ENCODE data around the gene MPP1.

The MPP1 gene

GRCh38 chrX:154775419-154776349 is 29.6 kb downstream of the MPP1 start:
- DNase-seq = peak in 4 of 51 donors; percentile 1 to 29 (median 17)

DNA sequence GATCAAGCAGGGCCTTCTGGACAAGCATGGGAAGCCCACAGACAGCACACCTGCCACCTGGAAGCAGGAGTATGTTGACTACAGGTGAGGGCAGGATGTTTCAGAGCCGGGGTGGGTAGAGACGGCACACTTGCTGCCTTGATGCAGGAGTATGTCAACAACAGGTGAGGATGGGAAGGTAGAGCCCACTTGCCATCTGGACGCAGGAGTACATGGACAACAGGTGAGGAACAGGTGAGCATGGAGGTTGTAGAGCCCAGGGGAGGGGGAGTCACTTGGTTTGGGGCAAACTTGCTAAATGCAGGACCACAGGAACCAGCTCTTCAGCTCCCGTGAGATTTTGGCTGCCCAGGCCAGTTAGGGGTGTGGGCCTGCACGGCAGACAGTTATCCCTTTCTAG is 30.7 kb downstream of the MPP1 start:
- no peak for DNase-seq

DNA sequence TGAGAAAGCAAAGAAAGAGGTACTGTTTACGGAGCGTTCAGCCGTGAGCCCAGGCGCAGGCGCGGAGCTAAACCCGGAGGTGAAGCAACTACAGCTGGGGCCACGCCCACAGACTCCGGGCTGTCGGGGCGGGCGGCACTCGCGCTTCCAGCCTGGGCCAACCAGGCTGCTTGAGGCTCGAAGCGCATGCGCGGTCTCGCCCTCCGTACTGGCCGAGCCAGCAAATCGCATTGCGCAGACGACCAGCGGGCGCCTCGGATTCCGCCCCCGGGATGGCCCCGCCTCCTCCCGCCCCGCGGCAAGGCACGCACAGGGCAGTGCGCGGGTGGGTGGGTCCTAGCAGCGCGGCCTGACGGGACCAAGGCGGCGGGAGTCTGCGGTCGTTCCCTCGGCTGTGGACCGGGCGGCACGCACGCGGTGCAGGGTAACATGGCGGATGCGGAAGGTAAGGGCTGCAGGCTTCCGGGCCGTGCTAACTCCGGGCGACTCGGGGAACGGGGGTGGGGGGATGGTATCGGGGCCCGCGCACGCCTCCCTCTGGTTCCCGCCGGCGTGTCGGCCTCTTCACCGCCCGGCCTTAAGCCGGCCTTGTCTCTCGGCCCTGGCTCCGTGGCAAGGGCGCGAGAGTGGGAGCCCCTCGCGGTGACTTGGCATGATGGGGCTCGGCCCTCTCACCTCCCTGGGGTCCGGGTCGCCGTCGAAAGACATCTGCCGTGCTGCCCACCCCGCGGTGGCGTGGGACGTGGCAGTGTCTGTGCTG is 42.6 kb downstream of the MPP1 start, which contains the start of gene DKC1:
Gene DKC1, plus strand, starts transcription at position 328 of the 760 bp plus-strand sequence. Its CDS starts 102 bp downstream, at position 430.
- DNase-seq = peak; percentile 13 to 94 (median 88)

DNA sequence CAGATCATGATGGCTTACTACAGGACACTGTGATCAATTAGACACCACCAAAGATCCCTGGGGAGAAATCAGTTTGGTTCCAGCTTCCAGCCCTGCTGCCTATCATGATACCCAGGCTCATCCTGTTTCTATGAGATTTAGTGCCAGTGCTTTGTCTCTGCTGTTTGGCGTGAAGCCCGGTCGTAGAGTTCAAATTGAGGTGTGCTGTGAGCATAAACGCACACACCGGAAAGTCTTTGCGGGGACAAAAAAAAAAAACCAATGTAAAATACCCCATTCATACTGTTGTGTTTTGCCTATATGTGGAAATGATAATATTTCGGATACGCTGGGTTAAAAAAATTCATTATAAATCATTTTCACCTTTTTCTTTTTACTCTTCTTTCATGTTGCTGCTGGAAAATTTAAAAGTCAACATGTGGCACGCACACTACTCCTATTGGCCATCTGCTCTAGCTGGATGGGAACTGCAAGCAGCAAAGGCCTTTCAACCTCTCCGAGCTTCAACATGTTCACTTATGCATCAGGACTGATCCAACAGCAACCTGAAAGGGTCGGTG is 43.2 kb downstream of the MPP1 start:
- DNase-seq = no peak

DNA sequence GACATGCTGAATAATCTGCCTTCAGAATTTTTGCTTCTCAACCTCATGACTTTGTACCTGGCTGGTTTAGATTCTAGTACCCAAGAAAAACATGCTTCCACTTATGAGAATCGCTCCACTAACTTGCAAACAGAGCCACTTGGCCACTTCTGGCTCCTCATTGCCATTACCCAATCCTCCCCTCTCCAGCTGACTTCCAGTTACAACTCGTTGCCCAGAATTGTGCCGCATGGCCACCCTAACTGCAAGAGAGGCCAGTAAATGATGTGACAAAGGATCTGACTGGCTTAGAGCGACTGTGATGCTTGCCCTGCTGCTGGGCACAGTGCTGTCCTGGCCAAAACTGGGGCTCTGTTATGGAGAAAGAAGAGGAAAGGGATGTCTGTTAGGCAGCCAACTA is 46.6 kb downstream of the MPP1 start:
- no peak for DNase-seq

- DNase-seq = no peak
Measured at GRCh38 chrX:154751669-154752271, 53.5 kb downstream of the MPP1 start.

DNA sequence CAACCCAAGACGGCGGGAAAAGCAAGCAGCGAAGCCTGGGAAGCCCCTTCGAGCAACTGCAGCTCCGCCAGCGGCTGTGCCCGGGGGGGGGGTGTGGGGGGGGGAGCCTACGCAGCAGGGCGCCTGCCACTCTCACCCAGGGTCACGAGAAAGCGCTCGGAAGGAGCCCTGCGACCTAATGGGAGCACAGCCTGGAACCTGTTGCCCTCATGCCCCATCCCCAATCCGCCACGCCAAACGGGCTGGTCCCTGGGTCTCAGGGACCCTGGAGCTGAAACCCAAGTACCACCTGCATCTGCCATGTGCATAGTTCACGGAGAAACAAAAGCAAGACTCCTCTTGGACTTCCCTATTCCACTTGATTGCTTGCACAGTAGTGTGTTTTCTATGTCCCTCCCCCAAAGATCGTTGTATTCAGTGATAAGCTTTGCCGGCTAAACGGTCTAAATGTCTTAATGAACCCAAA is 54.0 kb downstream of the MPP1 start:
- no peak for DNase-seq

- DNase-seq = peak in 4 of 51 donors; percentile 5 to 11 (median 8)
Measured at GRCh38 chrX:154750301-154751202, 54.7 kb downstream of the MPP1 start, which contains the start of gene GAB3. Gene GAB3, minus strand, starts transcription at chrX:154751077. Its CDS starts 52 bp downstream, at chrX:154751025.

- no peak for DNase-seq
Measured at GRCh38 chrX:154749856-154750255, 55.4 kb downstream of the MPP1 start.

DNA sequence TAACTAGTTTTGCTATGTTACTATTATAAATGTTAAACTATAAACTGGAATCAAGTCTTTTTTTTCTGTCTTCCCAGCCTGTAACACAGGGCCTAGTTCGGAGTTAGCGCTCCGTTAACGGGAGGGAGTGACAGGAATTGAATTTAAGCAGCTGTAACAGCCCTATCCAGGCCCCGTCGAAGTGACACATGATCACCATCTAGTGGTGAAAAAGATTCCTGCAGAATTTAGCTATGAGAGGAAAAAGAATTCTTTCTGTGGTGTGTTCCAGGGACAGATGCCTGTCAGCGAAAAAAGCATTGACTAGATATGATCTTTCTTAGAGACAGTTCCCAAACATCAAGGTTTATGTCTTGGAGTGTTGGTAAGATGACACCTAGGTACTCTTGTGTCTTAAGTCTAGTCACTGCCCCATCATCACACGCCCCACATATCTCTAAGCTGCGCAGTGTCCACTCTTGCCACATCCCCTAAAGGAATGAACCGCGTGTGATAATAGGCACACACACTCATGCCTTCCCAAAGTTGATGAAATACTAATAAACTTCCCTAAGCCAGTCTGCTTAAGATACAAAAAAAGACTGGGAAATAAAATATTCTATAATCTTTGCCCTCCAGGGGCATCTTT is 56.5 kb downstream of the MPP1 start:
- DNase-seq = peak in 16 of 51 donors; percentile 1 to 51 (median 14)

DNA sequence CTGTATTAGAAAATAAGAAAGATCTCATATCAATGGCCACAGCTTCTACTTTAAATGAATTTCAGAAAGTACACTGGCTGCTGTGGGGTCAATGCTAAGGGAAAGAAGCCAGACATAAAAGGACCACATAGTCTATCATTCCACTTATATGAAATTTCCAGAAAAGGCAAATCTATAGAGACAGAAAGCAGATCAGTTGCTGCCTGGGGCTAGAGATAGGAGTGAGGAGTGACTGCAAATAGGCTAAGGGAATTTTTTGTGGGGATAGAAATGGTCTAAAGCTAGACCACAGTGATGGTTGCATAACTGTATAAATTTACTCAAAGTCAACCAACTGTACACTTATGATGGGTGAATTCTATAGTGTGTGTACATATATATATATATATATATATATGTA is 62.7 kb downstream of the MPP1 start:
- DNase-seq = no peak

GRCh38 chrX:154739952-154740465 is 65.3 kb downstream of the MPP1 start:
- DNase-seq = no peak

- DNase-seq = no peak
Measured at GRCh38 chrX:154738011-154738738, 67.1 kb downstream of the MPP1 start.

- DNase-seq = no peak
Measured at GRCh38 chrX:154737136-154737535, 68.1 kb downstream of the MPP1 start.

GRCh38 chrX:154735695-154736393 is 69.4 kb downstream of the MPP1 start:
- DNase-seq = no peak

- peak in 26 of 51 donors; percentile 0 to 58 (median 24) for DNase-seq
Measured at GRCh38 chrX:154734061-154734781, 71.1 kb downstream of the MPP1 start.

DNA sequence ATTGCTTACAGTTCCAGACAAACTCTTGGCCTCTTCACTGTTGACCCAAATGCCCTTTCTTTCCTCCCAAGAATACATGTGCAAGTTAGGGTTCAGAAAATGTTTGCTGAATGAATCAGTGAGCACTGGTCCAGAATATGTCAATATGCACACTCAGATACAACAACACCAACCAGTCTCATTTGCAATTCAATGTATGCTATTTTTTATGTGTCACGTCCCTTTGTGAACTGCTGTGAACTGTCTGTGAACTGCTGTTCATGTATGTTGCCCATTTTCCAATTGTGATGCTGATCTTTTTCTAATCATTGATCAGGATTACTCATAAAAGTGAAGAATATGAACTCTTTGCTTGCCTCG is 72.2 kb downstream of the MPP1 start:
- DNase-seq = no peak

Data from hypothalamus (tissue), 51 donors.